HEK293 (cell line): ENCODE measurements around the gene TM9SF1.

Experiments
- CTCF ChIA-PET: fragments of 350-600 bp; formaldehyde crosslinking; extraction: SDS; loops from one replicate; lab custom pipeline; 2021; ENCODE audit warnings: antibody characterized with exemption; lab: Yijun Ruan, JAX
- POLR2A ChIA-PET: fragments of 300-600 bp; formaldehyde crosslinking; extraction: SDS; loops from one replicate; lab custom pipeline; 2020; ENCODE audit warnings: antibody characterized with exemption, inconsistent platforms; lab: Yijun Ruan, JAX
- H3K27ac ChIP-seq: fragments of 200-500 bp; sonication (Bioruptor generic); 2 replicates; pipeline ENCODE4 v1.5.1; 2014; ENCODE audit warnings: low read depth, low read length, control low read depth, inconsistent platforms; ENCODE audit errors: extremely low read depth
- H3K36me3 ChIP-seq, 2 experiments: fragments of 200-500 bp in 1 of 2; sonication (Bioruptor generic) in 1 of 2; 1 replicate in 1 of 2; 2 replicates in 1 of 2; pipeline ENCODE4 v1.5.1; 2014 to 2017; ENCODE audit warnings: inconsistent platforms in 2 of 2, low read length in 2 of 2; ENCODE audit not compliant: control insufficient read depth in 2 of 2, insufficient read depth in 1 of 2
- H3K4me1 ChIP-seq: fragments of 200-500 bp; sonication (Bioruptor generic); 2 replicates; pipeline ENCODE4 v1.5.1; 2014; ENCODE audit warnings: mild to moderate bottlenecking, low read length, inconsistent platforms; ENCODE audit not compliant: control insufficient read depth, insufficient read depth
- H3K4me3 ChIP-seq: 2 replicates; pipeline ENCODE4 v1.5.1; 2011; ENCODE audit warnings: low read depth, mild to moderate bottlenecking, control low read depth, low read length, moderate library complexity
- H3K9me3 ChIP-seq: fragments of 200-500 bp; sonication (Bioruptor generic); 2 replicates; pipeline ENCODE4 v1.5.1; 2014; ENCODE audit warnings: low read depth, low read length, inconsistent platforms; ENCODE audit not compliant: control insufficient read depth, insufficient read depth
- GLIS2 ChIP-seq: fragments of 450-650 bp; formaldehyde crosslinking; IDR thresholded peaks from 2 replicates; pipeline ENCODE4 v1.5.1; 2016; ENCODE audit warnings: missing biosample characterization, missing genetic modification characterization
- SP2 ChIP-seq: fragments of 450-650 bp; formaldehyde crosslinking; IDR thresholded peaks from 2 replicates; pipeline ENCODE4 v1.5.1; 2016; ENCODE audit warnings: missing biosample characterization, missing genetic modification characterization
- ZEB2 ChIP-seq: fragments of 450-650 bp; formaldehyde crosslinking; IDR thresholded peaks from 2 replicates; pipeline ENCODE4 v1.5.1; 2016; ENCODE audit warnings: missing biosample characterization, missing genetic modification characterization
- ZNF10 ChIP-seq: fragments of 450-650 bp; formaldehyde crosslinking; IDR thresholded peaks from 2 replicates; pipeline ENCODE4 v1.5.1; 2017; ENCODE audit warnings: missing biosample characterization, missing genetic modification characterization
- ZNF112 ChIP-seq: fragments of 450-650 bp; formaldehyde crosslinking; IDR thresholded peaks from 2 replicates; pipeline ENCODE4 v1.5.0; 2017; ENCODE audit warnings: missing biosample characterization, missing genetic modification characterization
- ZNF157 ChIP-seq: fragments of 450-650 bp; formaldehyde crosslinking; IDR thresholded peaks from 2 replicates; pipeline ENCODE4 v1.5.1; 2016; ENCODE audit warnings: missing biosample characterization, missing genetic modification characterization
- ZNF184 ChIP-seq: fragments of 450-650 bp; IDR thresholded peaks from 2 replicates; pipeline ENCODE4 v1.5.1; 2018; ENCODE audit warnings: missing biosample characterization, mild to moderate bottlenecking, missing genetic modification characterization
- ZNF335 ChIP-seq: fragments of 450-650 bp; formaldehyde crosslinking; conservative IDR thresholded peaks from 2 replicates; pipeline ENCODE4 v1.5.1; 2016; ENCODE audit warnings: missing biosample characterization, missing genetic modification characterization
- ZNF548 ChIP-seq: fragments of 450-650 bp; formaldehyde crosslinking; IDR thresholded peaks from 2 replicates; pipeline ENCODE4 v1.5.1; 2016; ENCODE audit warnings: missing biosample characterization, missing genetic modification characterization
- ZNF623 ChIP-seq: fragments of 450-650 bp; formaldehyde crosslinking; IDR thresholded peaks from 2 replicates; pipeline ENCODE4 v1.5.1; 2016; ENCODE audit warnings: missing biosample characterization, missing genetic modification characterization
- ZNF629 ChIP-seq: fragments of 450-650 bp; formaldehyde crosslinking; IDR thresholded peaks from 2 replicates; pipeline ENCODE4 v1.5.1; 2017; ENCODE audit warnings: missing biosample characterization, missing genetic modification characterization
- ZNF664 ChIP-seq: fragments of 450-650 bp; formaldehyde crosslinking; IDR thresholded peaks from 2 replicates; pipeline ENCODE4 v1.5.1; 2016; ENCODE audit warnings: missing biosample characterization, missing genetic modification characterization
- ZNF768 ChIP-seq: fragments of 450-650 bp; formaldehyde crosslinking; IDR thresholded peaks from 2 replicates; pipeline ENCODE4 v1.5.1; 2018; ENCODE audit warnings: missing biosample characterization, mild to moderate bottlenecking, missing genetic modification characterization
- ZNF785 ChIP-seq: fragments of 450-650 bp; formaldehyde crosslinking; IDR thresholded peaks from 2 replicates; pipeline ENCODE4 v1.5.1; 2016; ENCODE audit warnings: missing biosample characterization, missing genetic modification characterization
- ZSCAN23 ChIP-seq: fragments of 450-650 bp; formaldehyde crosslinking; IDR thresholded peaks from 2 replicates; pipeline ENCODE4 v1.5.1; 2016; ENCODE audit warnings: missing biosample characterization, missing genetic modification characterization
- TF ChIP-seq, protein P1 (sequence below): fragments of 450-650 bp; formaldehyde crosslinking; IDR thresholded peaks from 2 replicates; pipeline ENCODE4 v1.5.1; 2016; ENCODE audit warnings: missing biosample characterization, missing genetic modification characterization
- TF ChIP-seq, protein P2 (sequence below): fragments of 450-650 bp; formaldehyde crosslinking; IDR thresholded peaks from 2 replicates; pipeline ENCODE4 v1.5.1; 2016; ENCODE audit warnings: missing biosample characterization, missing genetic modification characterization
- TF ChIP-seq, protein P3 (sequence below): fragments of 450-650 bp; formaldehyde crosslinking; IDR thresholded peaks from 2 replicates; pipeline ENCODE4; 2016; ENCODE audit warnings: missing biosample characterization, missing genetic modification characterization
- TF ChIP-seq, protein P4 (sequence below): fragments of 450-650 bp; formaldehyde crosslinking; IDR thresholded peaks from 2 replicates; pipeline ENCODE4 v1.5.1; 2016; ENCODE audit warnings: missing biosample characterization, missing genetic modification characterization
- TF ChIP-seq, protein P5 (sequence below): fragments of 450-650 bp; formaldehyde crosslinking; conservative IDR thresholded peaks from 2 replicates; pipeline ENCODE4 v1.5.1; 2016; ENCODE audit warnings: low read depth, missing biosample characterization, missing genetic modification characterization
- TF ChIP-seq, protein P6 (sequence below): fragments of 450-650 bp; formaldehyde crosslinking; IDR thresholded peaks from 2 replicates; pipeline ENCODE4 v1.5.1; 2016; ENCODE audit warnings: missing biosample characterization, missing genetic modification characterization
- TF ChIP-seq, protein P7 (sequence below): fragments of 450-650 bp; formaldehyde crosslinking; IDR thresholded peaks from 2 replicates; pipeline ENCODE4 v1.5.1; 2016; ENCODE audit warnings: missing biosample characterization, missing genetic modification characterization

Gene TM9SF1

DNA sequence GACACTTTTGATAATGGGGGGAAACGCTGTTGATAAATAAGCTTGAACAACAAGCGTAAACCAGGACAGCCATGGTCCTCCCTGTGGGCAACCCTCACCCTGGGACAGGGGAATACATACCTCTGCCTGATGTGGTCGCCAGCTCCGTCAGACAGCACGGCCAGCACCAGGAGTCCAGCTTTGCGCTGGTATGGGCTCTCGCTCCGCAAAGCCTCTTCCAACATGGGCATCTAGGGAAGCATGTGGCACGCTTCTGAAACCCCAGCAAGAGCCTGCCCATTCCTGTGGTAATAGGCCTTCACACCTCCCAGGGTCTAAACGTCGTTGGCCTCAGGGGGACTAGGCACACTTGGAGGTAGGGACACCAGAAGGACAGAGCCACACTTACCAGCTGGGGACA, 9.5 kb downstream of the TM9SF1 start:
- H3K4me1 ChIP-seq, result peaks cover 7% of the 10 kb centered on the region; the same call in 1 of the 2 replicates
- peaks cover 0 to 83% of the 10 kb centered on the region in 2 experiments; a peak in 2 of 3 replicates for H3K36me3 ChIP-seq
- CTCF ChIA-PET, result interaction anchor here (0.6 to 2.2 kb wide), 3 partner anchors 24 to 111 kb away, joined by 3 to 8 read pairs (median 5); partner anchors contain the start of gene IRF9
- H3K4me3 ChIP-seq, result no peak overlapping the region
- H3K27ac ChIP-seq, result no peak overlapping the region
- no peaks in the 10 kb centered on the region for H3K9me3 ChIP-seq
- no peak for TF ChIP-seq ZSCAN23
- TF ChIP-seq ZNF335 (tag by site-specific recombination), result no peak
- TF ChIP-seq, protein P1, sequence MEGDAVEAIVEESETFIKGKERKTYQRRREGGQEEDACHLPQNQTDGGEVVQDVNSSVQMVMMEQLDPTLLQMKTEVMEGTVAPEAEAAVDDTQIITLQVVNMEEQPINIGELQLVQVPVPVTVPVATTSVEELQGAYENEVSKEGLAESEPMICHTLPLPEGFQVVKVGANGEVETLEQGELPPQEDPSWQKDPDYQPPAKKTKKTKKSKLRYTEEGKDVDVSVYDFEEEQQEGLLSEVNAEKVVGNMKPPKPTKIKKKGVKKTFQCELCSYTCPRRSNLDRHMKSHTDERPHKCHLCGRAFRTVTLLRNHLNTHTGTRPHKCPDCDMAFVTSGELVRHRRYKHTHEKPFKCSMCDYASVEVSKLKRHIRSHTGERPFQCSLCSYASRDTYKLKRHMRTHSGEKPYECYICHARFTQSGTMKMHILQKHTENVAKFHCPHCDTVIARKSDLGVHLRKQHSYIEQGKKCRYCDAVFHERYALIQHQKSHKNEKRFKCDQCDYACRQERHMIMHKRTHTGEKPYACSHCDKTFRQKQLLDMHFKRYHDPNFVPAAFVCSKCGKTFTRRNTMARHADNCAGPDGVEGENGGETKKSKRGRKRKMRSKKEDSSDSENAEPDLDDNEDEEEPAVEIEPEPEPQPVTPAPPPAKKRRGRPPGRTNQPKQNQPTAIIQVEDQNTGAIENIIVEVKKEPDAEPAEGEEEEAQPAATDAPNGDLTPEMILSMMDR, result no peak
- no peak for TF ChIP-seq GLIS2
- no peak for TF ChIP-seq ZNF623 (tag by site-specific recombination)
- TF ChIP-seq, protein P2, sequence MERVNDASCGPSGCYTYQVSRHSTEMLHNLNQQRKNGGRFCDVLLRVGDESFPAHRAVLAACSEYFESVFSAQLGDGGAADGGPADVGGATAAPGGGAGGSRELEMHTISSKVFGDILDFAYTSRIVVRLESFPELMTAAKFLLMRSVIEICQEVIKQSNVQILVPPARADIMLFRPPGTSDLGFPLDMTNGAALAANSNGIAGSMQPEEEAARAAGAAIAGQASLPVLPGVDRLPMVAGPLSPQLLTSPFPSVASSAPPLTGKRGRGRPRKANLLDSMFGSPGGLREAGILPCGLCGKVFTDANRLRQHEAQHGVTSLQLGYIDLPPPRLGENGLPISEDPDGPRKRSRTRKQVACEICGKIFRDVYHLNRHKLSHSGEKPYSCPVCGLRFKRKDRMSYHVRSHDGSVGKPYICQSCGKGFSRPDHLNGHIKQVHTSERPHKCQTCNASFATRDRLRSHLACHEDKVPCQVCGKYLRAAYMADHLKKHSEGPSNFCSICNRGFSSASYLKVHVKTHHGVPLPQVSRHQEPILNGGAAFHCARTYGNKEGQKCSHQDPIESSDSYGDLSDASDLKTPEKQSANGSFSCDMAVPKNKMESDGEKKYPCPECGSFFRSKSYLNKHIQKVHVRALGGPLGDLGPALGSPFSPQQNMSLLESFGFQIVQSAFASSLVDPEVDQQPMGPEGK, result no peak
- TF ChIP-seq, protein P3, sequence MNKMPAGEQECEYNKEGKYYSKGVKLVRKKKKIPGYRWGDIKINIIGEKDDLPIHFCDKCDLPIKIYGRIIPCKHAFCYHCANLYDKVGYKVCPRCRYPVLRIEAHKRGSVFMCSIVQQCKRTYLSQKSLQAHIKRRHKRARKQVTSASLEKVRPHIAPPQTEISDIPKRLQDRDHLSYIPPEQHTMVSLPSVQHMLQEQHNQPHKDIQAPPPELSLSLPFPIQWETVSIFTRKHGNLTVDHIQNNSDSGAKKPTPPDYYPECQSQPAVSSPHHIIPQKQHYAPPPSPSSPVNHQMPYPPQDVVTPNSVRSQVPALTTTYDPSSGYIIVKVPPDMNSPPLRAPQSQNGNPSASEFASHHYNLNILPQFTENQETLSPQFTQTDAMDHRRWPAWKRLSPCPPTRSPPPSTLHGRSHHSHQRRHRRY, result no peak
- no peak for TF ChIP-seq ZNF664 (tag by site-specific recombination)
- no peak for TF ChIP-seq ZNF548 (tag by site-specific recombination)
- TF ChIP-seq ZNF768 (tag by site-specific recombination), result no peak
- TF ChIP-seq ZNF157 (tag by site-specific recombination), result no peak
- TF ChIP-seq, protein P4, sequence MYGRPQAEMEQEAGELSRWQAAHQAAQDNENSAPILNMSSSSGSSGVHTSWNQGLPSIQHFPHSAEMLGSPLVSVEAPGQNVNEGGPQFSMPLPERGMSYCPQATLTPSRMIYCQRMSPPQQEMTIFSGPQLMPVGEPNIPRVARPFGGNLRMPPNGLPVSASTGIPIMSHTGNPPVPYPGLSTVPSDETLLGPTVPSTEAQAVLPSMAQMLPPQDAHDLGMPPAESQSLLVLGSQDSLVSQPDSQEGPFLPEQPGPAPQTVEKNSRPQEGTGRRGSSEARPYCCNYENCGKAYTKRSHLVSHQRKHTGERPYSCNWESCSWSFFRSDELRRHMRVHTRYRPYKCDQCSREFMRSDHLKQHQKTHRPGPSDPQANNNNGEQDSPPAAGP (tag by site-specific recombination), result no peak
- TF ChIP-seq, protein P5, sequence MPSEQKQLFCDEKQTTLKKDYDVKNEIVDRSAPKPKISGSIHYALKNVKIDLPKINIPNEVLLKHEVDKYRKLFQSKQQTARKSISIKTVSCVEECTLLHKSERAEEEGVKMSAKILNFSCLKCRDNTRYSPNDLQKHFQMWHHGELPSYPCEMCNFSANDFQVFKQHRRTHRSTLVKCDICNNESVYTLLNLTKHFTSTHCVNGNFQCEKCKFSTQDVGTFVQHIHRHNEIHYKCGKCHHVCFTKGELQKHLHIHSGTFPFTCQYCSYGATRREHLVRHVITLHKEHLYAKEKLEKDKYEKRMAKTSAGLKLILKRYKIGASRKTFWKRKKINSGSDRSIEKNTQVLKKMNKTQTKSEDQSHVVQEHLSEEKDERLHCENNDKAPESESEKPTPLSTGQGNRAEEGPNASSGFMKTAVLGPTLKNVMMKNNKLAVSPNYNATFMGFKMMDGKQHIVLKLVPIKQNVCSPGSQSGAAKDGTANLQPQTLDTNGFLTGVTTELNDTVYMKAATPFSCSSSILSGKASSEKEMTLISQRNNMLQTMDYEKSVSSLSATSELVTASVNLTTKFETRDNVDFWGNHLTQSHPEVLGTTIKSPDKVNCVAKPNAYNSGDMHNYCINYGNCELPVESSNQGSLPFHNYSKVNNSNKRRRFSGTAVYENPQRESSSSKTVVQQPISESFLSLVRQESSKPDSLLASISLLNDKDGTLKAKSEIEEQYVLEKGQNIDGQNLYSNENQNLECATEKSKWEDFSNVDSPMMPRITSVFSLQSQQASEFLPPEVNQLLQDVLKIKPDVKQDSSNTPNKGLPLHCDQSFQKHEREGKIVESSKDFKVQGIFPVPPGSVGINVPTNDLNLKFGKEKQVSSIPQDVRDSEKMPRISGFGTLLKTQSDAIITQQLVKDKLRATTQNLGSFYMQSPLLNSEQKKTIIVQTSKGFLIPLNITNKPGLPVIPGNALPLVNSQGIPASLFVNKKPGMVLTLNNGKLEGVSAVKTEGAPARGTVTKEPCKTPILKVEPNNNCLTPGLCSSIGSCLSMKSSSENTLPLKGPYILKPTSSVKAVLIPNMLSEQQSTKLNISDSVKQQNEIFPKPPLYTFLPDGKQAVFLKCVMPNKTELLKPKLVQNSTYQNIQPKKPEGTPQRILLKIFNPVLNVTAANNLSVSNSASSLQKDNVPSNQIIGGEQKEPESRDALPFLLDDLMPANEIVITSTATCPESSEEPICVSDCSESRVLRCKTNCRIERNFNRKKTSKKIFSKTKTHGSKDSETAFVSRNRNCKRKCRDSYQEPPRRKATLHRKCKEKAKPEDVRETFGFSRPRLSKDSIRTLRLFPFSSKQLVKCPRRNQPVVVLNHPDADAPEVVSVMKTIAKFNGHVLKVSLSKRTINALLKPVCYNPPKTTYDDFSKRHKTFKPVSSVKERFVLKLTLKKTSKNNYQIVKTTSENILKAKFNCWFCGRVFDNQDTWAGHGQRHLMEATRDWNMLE (tag by site-specific recombination), result no peak
- TF ChIP-seq, all 188 proteins: peak for 0
- POLR2A ChIA-PET, result interaction anchor here (0.7 to 1.0 kb wide), 2 partner anchors 10 to 15 kb away, joined by 4 to 8 read pairs; no protein-coding TSS in a partner anchor

DNA sequence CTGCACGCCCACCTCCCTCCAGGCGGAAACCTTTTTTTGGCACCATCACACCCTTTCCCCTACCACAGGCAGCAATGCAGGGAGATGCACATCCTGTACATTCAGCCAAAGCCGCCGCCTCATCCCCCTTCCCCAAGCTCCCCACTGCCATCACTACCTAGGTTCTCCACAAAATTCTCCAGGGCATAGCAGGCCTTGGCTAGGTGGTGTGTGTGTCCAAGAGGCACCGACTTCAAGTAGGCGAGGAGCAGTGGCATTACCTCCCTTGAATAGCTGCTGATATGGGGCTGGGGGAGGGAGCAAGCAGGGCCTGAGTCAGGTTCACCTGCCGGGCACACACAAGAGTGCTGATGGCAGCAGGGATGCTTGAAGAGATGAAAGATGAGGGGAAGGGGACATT, 10.2 kb downstream of the TM9SF1 start:
- H3K36me3 ChIP-seq, result peaks cover 0 to 84% of the 10 kb centered on the region in 2 experiments; a peak in 2 of 3 replicates
- ChIA-PET POLR2A (interaction anchor here (0.5 to 1.0 kb wide), 2 partner anchors 14 to 91 kb away, joined by 3 to 8 read pairs; partner anchors contain the start of gene PCK2), CTCF (interaction anchor here (0.9 to 2.2 kb wide), 2 partner anchors 24 to 112 kb away, joined by 5 to 8 read pairs; partner anchors contain the start of gene IRF9)
- peaks cover 7% of the 10 kb centered on the region; the same call in 1 of the 2 replicates for H3K4me1 ChIP-seq
- H3K27ac ChIP-seq, result no peak overlapping the region
- no peaks in the 10 kb centered on the region for H3K9me3 ChIP-seq
- H3K4me3 ChIP-seq, result no peak overlapping the region
- no peak for TF ChIP-seq ZNF629
- TF ChIP-seq, protein P6, sequence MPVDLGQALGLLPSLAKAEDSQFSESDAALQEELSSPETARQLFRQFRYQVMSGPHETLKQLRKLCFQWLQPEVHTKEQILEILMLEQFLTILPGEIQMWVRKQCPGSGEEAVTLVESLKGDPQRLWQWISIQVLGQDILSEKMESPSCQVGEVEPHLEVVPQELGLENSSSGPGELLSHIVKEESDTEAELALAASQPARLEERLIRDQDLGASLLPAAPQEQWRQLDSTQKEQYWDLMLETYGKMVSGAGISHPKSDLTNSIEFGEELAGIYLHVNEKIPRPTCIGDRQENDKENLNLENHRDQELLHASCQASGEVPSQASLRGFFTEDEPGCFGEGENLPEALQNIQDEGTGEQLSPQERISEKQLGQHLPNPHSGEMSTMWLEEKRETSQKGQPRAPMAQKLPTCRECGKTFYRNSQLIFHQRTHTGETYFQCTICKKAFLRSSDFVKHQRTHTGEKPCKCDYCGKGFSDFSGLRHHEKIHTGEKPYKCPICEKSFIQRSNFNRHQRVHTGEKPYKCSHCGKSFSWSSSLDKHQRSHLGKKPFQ (tag by site-specific recombination), result no peak
- no peak for TF ChIP-seq ZNF112 (tag by site-specific recombination)
- TF ChIP-seq ZNF184, result no peak
- TF ChIP-seq ZEB2, result no peak
- no peak for TF ChIP-seq ZNF785
- TF ChIP-seq, protein P7, sequence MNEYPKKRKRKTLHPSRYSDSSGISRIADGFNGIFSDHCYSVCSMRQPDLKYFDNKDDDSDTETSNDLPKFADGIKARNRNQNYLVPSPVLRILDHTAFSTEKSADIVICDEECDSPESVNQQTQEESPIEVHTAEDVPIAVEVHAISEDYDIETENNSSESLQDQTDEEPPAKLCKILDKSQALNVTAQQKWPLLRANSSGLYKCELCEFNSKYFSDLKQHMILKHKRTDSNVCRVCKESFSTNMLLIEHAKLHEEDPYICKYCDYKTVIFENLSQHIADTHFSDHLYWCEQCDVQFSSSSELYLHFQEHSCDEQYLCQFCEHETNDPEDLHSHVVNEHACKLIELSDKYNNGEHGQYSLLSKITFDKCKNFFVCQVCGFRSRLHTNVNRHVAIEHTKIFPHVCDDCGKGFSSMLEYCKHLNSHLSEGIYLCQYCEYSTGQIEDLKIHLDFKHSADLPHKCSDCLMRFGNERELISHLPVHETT, result no peak
- TF ChIP-seq ZNF10, result no peak
- TF ChIP-seq SP2, result no peak
